K562 (cell line): ENCODE measurements around the gene FIG4. TPM values are rescaled to one million over a fixed set of nuclear protein-coding genes. Genes with fewer than 3 reads are reported as not detected.
A peak's percentile ranks its signal among the peaks of the same experiment; 100 is the strongest.

Experiments
- ATAC-seq: fragments of 200-7000 bp; cut with Tn5 transposase; 3 replicates; pipeline ENCODE4 v1.9.1; 2020; ENCODE audit warnings: moderate library complexity
- BruUV-seq: library from RNA; stranded (reverse); fragments of 400-500 nt; replicated peaks from 2 replicates; lab custom pipeline; 2021; lab: Mats Ljungman, UMichigan
- CTCF ChIA-PET: fragments of 300-600 bp; formaldehyde crosslinking; extraction: SDS; loops from one replicate; lab custom pipeline; 2021; ENCODE audit warnings: low intra/inter-chr PET ratio; lab: Yijun Ruan, JAX
- POLR2A ChIA-PET: fragments of 300-600, 350-650 bp; sonication (Branson Sonifier 250); formaldehyde crosslinking; extraction: SDS; loops from one replicate; lab custom pipeline; 2021; ENCODE audit warnings: antibody characterized with exemption, inconsistent platforms; lab: Yijun Ruan, JAX
- DNase-seq, 4 experiments: peaks; one replicate each; pipeline versions ENCODE4 v3.0.0 to v3.0.0-alpha.2; 2011 to 2018; ENCODE audit warnings: low spot score in 3 of 4, mixed read lengths in 3 of 4; ENCODE audit errors: extremely low read depth in 1 of 4
- FAIRE-seq: peaks from 2 replicates; lab custom pipeline; 2011; peaks lifted over from hg19 to GRCh38; lab: Jason Lieb, UNC
- H2AFZ ChIP-seq: 2 replicates; pipeline ENCODE4 v1.6.0; 2011; ENCODE audit warnings: low read depth, low read length, control low read depth, inconsistent platforms
- H3K27ac ChIP-seq: fragments of 200-600 bp; 3 replicates; pipeline ENCODE4 v1.8.0; 2011; ENCODE audit warnings: low read depth, mild to moderate bottlenecking, control low read depth, inconsistent platforms, low read length, moderate library complexity, mixed read lengths; ENCODE audit errors: extremely low read depth
- H3K27me3 ChIP-seq, 2 experiments: fragments of 300-600 bp in 1 of 2; 2 replicates in 1 of 2; 3 replicates in 1 of 2; pipeline versions ENCODE4 v1.6.0 to v1.8.0; 2011; ENCODE audit warnings: inconsistent platforms in 2 of 2, low read length in 2 of 2, mild to moderate bottlenecking in 1 of 2, mixed read lengths in 1 of 2, moderate library complexity in 1 of 2; ENCODE audit not compliant: control insufficient read depth in 2 of 2, insufficient read depth in 2 of 2
- H3K36me3 ChIP-seq: fragments of 300-600 bp; 3 replicates; pipeline ENCODE4 v1.8.0; 2011; ENCODE audit warnings: mild to moderate bottlenecking, low read length, inconsistent platforms; ENCODE audit not compliant: control insufficient read depth, insufficient read depth
- H3K4me1 ChIP-seq, 2 experiments: fragments of 200-600 bp in 1 of 2; replicated peaks in 1 of 2; 2 replicates in 1 of 2; 3 replicates in 1 of 2; pipeline versions ENCODE4 v1.5.1 to v1.8.0; 2011; ENCODE audit warnings: inconsistent platforms in 2 of 2, low read length in 2 of 2, mild to moderate bottlenecking in 1 of 2, mixed read lengths in 1 of 2, moderate library complexity in 1 of 2; ENCODE audit not compliant: control insufficient read depth in 2 of 2, insufficient read depth in 2 of 2
- H3K4me2 ChIP-seq: 2 replicates; pipeline ENCODE4 v1.6.1; 2011; ENCODE audit warnings: low read length, control low read depth, inconsistent platforms, mixed read lengths; ENCODE audit not compliant: insufficient read depth
- H3K4me3 ChIP-seq: fragments of 200-600 bp; sonication (generic), shearing (Covaris generic); 2 replicates; pipeline ENCODE4 v1.5.1; 2016; ENCODE audit warnings: control low read depth, inconsistent platforms
- H3K79me2 ChIP-seq: fragments of 200-600 bp; 3 replicates; pipeline ENCODE4 v1.8.0; 2011; ENCODE audit warnings: low read length, inconsistent platforms; ENCODE audit not compliant: control insufficient read depth, insufficient read depth
- H3K9ac ChIP-seq, 2 experiments: 2 replicates each; pipeline versions ENCODE4 v1.6.0 to v1.6.1; 2011; ENCODE audit warnings: low read depth in 2 of 2, low read length in 2 of 2, control low read depth in 1 of 2, inconsistent platforms in 1 of 2, mild to moderate bottlenecking in 1 of 2, mixed read lengths in 1 of 2; ENCODE audit not compliant: insufficient read depth in 1 of 2
- H3K9me1 ChIP-seq: one replicate; pipeline ENCODE4 v1.6.0; 2011; ENCODE audit warnings: inconsistent platforms, mild to moderate bottlenecking, low read length, moderate library complexity; ENCODE audit not compliant: control insufficient read depth, insufficient read depth
- H3K9me3 ChIP-seq: replicated peaks from 2 replicates; pipeline ENCODE4 v1.5.1; 2011; ENCODE audit warnings: low read depth, low read length, inconsistent platforms; ENCODE audit not compliant: control insufficient read depth, insufficient read depth
- H4K20me1 ChIP-seq: replicated peaks from 2 replicates; pipeline ENCODE4 v1.6.1; 2011; ENCODE audit warnings: low read length, inconsistent platforms, mixed read lengths; ENCODE audit not compliant: control insufficient read depth, insufficient read depth
- LARP7 ChIP-seq: fragments of 450-650 bp; IDR thresholded peaks from 2 replicates; pipeline ENCODE4 v1.6.1; 2016
- NFIC ChIP-seq: fragments of 450-650 bp; IDR thresholded peaks from 2 replicates; pipeline ENCODE4 v1.6.1; 2017; ENCODE audit warnings: mild to moderate bottlenecking, inconsistent platforms
- NFIX ChIP-seq: fragments of 250-450 bp; sonication (Bioruptor Pico); IDR thresholded peaks from 2 replicates; pipeline ENCODE4 v1.4.0; 2020; ENCODE audit warnings: low read depth, mild to moderate bottlenecking, moderate library complexity
- RAD21 ChIP-seq, 2 experiments: fragments of 250-450 bp in 1 of 2; fragments of 450-650 bp in 1 of 2; sonication (Bioruptor Pico) in 1 of 2; formaldehyde crosslinking in 1 of 2; IDR thresholded peaks in 1 of 2; conservative IDR thresholded peaks in 1 of 2; 2 replicates each; pipeline versions ENCODE4 v1.4.0 to v1.8.0; 2020 to 2022; ENCODE audit warnings: mild to moderate bottlenecking in 2 of 2, moderate library complexity in 1 of 2
- RFX1 ChIP-seq: fragments of 450-650 bp; IDR thresholded peaks from 2 replicates; pipeline ENCODE4 v1.6.1; 2016; ENCODE audit warnings: mild to moderate bottlenecking, moderate library complexity
- RHOXF2B ChIP-seq: fragments of 250-450 bp; sonication (Bioruptor Pico); conservative IDR thresholded peaks from 2 replicates; pipeline ENCODE4 v1.5.1; 2021
- ZNF717 ChIP-seq: fragments of 250-450 bp; sonication (Bioruptor Pico); IDR thresholded peaks from 2 replicates; pipeline ENCODE4 v1.5.0; 2021
- ZNF830 ChIP-seq: fragments of 250-450 bp; sonication (Bioruptor Pico); IDR thresholded peaks from 2 replicates; pipeline ENCODE4 v1.5.0; 2021; ENCODE audit warnings: mild to moderate bottlenecking
- WGBS: fragments of 100-300 bp; shearing (Covaris generic); methylation state at CpG from one replicate; pipeline ENCODE4 v1.1.6; 2016; ENCODE audit warnings: low coverage, mixed read lengths; ENCODE audit not compliant: insufficient coverage; ENCODE audit errors: missing lambda C conversion rate; 5-methylcytosine and 5-hydroxymethylcytosine counted together
- in situ Hi-C: fragments of 300-500 bp; cut with MboI; formaldehyde crosslinking; loops from 4 replicates; pipeline ENCODE4 v1.15.0; 2018; ENCODE audit warnings: inconsistent platforms, mixed read lengths
- intact Hi-C: fragments of 100-400 bp; cut with micrococcal nuclease; formaldehyde crosslinking; loops from 2 replicates; pipeline ENCODE4 v1.14.2; 2022
- polyA plus RNA-seq, 8 experiments: library from polyadenylated mRNA; depleted of rRNA in 4 of 8; stranded (reverse) in 5 of 8; unstranded in 3 of 8; fragments of >200 nt; fragmentation: Nextera tagmentation in 2 of 8; fragmentation: Illumina TruSeq in 1 of 8; extraction: Ambion mirVana in 2 of 8; extraction: Trizol in 1 of 8; gene quantifications; 2 replicates each; pipeline versions ENCODE4 v1.2.1 to v1.2.3, GENCODE V29; 2011 to 2014; ENCODE audit warnings: inconsistent platforms in 1 of 8, missing spikeins in 1 of 8
- total RNA-seq, 7 experiments: library from RNA; depleted of rRNA in 6 of 7; stranded (reverse); fragments of >200 nt in 6 of 7; fragmentation: Illumina TruSeq in 2 of 7; extraction: Trizol in 2 of 7; gene quantifications; 2 replicates each; pipeline versions ENCODE4 v1.2.1 to v1.2.3, GENCODE V29; 2011 to 2021; ENCODE audit warnings: low replicate concordance in 1 of 7

FIG4 gene
- total and polyA plus RNA-seq, 9 of the 15 experiments (the other 6 are each of a cell fraction or from before 2014, with no cell fraction given) = 1.5 to 6.8 (median 4.3) TPM

- H3K4me2 ChIP-seq = no peak overlapping the region
These were observed 108.0 kb downstream of the FIG4 start for GRCh38 chr6:109799129-109799528.

DNA sequence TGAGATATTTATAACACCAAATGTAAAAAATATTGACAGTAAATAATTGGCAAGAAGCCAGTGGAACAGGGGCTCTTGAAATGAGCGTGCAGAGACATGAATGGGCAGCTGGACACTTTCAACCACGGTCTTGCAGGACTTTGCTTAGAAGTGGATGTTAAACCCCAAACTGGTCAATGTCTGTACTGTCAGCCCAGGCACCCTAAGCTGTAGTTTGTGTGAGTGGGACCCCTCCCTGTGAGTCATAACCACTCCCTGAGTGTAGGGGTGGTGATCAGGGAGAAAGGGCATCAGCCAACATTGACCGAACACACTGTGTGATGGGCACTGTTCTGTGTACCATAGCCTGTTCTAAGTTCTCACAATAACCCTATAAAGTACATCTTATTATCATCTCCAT, 108.6 kb downstream of the FIG4 start:
- ChIA-PET CTCF (no interaction called here), POLR2A (no interaction called here)
- in situ Hi-C loops = no loop called here
- BruUV-seq = no TSS peak
- ATAC-seq = no peak
- no peak overlapping the region for H3K9ac ChIP-seq
- H3K4me2 ChIP-seq = no peak overlapping the region
- H3K9me3 ChIP-seq = no peaks in the 10 kb centered on the region
- H3K4me3 ChIP-seq = no peak overlapping the region
- H3K4me1 ChIP-seq = peaks cover 0 to 7% of the 10 kb centered on the region in 2 experiments; a peak in 1 of 5 replicates
- peaks cover 0 to 8% of the 10 kb centered on the region in 2 experiments; a peak in 2 of 5 replicates for H3K27me3 ChIP-seq
- TF ChIP-seq LARP7 (no peak), NFIC (peak; percentile 76), ZNF717 (CRISPR knock-in tag) (no peak), NFIX (CRISPR knock-in tag) (peak; percentile 31; the same call in 1 of the 2 replicates), RHOXF2B (no peak)
- intact Hi-C loops = no loop called here
- FAIRE-seq = no peak
- H3K9me1 ChIP-seq = no peaks in the 10 kb centered on the region
- no peaks in the 10 kb centered on the region for H3K79me2 ChIP-seq
- no peaks in the 10 kb centered on the region for H4K20me1 ChIP-seq
- no peaks in the 10 kb centered on the region for H3K36me3 ChIP-seq
- no peak overlapping the region for H2AFZ ChIP-seq
- peak in 1 of 4 experiments; percentile 11 for DNase-seq
- WGBS = 0% methylated on average over 3 of the region's 3 CpGs
- H3K27ac ChIP-seq = no peak overlapping the region

More at GRCh38 chr6:109799129-109799528, 108.0 kb downstream of the FIG4 start:
- H3K36me3 ChIP-seq = no peaks in the 10 kb centered on the region
- ChIA-PET POLR2A (no interaction called here), CTCF (no interaction called here)
- H3K27me3 ChIP-seq = peaks cover 0 to 13% of the 10 kb centered on the region in 2 experiments; a peak in 2 of 5 replicates
- H3K4me3 ChIP-seq = no peak overlapping the region
- in situ Hi-C loops = no loop called here
- peak; percentile 26 for FAIRE-seq
- H3K79me2 ChIP-seq = no peaks in the 10 kb centered on the region
- intact Hi-C loops = no loop called here
- no peak for ATAC-seq
- peaks cover 0 to 7% of the 10 kb centered on the region in 2 experiments; a peak in 1 of 5 replicates for H3K4me1 ChIP-seq
- TF ChIP-seq RAD21 (CRISPR knock-in tag; conservative IDR thresholded peaks at IDR 0.05 in 1 of 2, IDR thresholded peaks at IDR 0.05 in 1 of 2) (no peak), RFX1 (peak; percentile 82), ZNF830 (CRISPR knock-in tag) (no peak)
- no peak overlapping the region for H3K9ac ChIP-seq
- no peak overlapping the region for H3K27ac ChIP-seq
- H3K9me3 ChIP-seq = no peaks in the 10 kb centered on the region
- no peaks in the 10 kb centered on the region for H4K20me1 ChIP-seq
- no peak for DNase-seq
- BruUV-seq = no TSS peak
- WGBS = 2% methylated on average over 5 of the region's 5 CpGs
- no peak overlapping the region for H2AFZ ChIP-seq
- H3K9me1 ChIP-seq = no peaks in the 10 kb centered on the region
